HG03565 (cell line): ENCODE data around the gene LSAMP.
A peak's percentile ranks its signal among the peaks of the same experiment; 100 is the strongest.

Source experiments
- ATAC-seq: cut with Tn5 transposase; IDR thresholded peaks from one replicate; pipeline ENCODE4 v1.9.1; 2021; ENCODE audit warnings: mild to moderate bottlenecking, moderate library complexity; ENCODE audit not compliant: unreplicated experiment

LSAMP gene

GRCh38 chr3:116181159-116181558, 264.1 kb downstream of the LSAMP start:
- no peak for ATAC-seq

DNA sequence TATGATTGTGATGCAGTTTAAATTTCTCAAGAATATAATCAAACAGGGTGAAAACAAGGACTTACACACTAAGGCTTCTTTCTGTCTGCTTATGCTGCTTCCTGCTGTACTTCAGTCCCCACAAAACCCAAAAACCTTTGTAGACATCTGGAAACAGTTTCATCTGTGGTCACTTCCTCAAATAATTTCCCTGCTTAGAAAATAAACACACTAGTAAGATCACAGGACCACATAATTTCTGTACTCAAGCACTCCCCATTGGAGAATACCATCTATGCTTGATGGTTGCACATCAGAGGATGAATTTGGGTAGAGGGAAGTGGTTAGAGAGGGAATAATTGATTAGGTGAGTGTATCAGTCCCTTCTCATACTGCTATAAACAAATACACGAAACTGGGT, 266.2 kb downstream of the LSAMP start:
- ATAC-seq: no peak

DNA sequence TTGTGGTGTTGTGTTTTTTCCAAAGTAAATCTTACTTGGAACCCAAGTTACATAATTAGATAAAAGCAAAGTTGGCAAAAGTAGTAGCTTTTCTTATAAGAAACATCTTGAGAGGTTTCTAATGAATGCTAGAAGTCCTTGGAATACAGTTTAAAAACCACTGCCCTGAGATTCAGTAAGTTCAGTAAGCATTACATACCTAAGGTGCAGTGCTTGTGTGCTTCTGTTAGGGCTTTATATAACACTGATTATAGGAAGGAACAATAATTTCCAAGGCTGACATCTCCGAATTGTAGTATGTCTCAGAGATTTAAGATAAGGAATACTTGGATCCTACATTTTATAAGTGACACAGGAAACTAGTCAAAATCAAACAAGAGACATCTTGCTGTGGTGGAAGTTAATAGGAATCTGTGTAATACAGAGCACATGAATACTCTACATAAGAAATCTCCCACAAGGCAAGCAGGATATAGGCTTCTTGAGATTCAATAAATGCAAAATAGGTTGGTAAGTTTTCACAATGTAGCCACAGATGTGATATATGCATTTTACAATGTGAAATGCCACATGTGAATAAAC, 268.2 kb downstream of the LSAMP start:
- ATAC-seq: no peak

- ATAC-seq: no peak
Observed at GRCh38 chr3:116166121-116166520, 279.2 kb downstream of the LSAMP start.

GRCh38 chr3:116165641-116166040, 279.6 kb downstream of the LSAMP start:
- ATAC-seq: no peak

GRCh38 chr3:116165135-116165534, 280.2 kb downstream of the LSAMP start:
- ATAC-seq: no peak

DNA sequence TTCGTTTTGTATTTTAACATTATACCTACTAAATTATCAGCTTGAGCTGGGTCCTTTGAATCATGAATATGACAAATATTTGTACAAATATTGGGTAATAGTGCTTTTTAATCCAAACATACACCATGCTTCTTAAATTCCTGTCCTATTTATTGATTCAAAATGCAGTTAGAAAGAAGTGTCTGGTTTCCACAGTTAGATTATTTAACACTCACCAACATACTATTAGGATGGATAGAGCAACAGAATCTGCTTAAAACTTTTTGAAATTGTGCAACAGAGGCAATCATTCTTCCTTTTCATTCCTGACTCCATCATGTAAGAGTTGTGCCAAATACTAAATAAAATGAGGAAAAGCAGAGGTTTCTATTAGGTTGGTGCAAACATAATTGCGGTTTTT, 281.2 kb downstream of the LSAMP start:
- ATAC-seq: no peak

GRCh38 chr3:116161575-116162525, 283.4 kb downstream of the LSAMP start:
- no peak for ATAC-seq

GRCh38 chr3:116160594-116160993, 284.7 kb downstream of the LSAMP start:
- ATAC-seq: no peak

DNA sequence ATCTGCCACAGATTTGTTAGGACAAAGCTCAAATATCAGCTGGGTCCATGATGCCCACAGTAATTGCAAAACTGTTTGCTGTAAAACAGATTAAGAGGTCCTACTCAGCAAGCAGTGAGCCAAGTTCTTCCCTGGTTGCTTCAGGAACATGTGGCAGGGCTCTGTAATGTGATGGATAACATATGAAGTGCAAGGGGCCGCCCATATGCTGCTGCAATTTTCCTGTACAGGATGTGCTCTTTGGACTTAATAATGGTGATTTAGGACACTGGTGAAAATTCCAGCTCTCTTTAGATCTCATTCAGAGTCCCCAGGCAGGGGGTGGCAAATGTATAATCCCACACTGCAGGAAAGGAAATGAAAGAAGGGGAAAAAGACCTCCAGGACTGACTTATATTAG, 289.4 kb downstream of the LSAMP start:
- ATAC-seq: no peak

DNA sequence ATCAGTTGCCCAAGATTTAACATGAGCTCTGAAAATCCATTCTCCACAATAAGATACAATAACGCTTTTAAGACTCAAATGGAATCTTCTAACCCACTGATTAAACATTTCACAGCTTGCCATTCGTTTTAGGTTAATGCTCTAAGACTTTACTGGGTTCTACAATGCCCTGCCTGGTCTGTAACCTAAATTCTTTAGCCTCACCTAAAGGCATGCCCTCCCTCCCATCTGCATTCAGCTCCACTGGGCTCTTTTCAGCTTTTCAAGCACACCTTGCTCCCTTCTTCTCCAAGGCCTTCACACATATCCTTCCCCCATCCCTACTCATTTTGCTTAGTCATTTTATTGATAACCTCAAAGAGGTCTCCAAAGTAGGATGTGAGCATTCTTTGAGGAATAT, 290.9 kb downstream of the LSAMP start:
- no peak for ATAC-seq

- ATAC-seq: no peak
Observed at GRCh38 chr3:116153174-116153573, 292.1 kb downstream of the LSAMP start.

DNA sequence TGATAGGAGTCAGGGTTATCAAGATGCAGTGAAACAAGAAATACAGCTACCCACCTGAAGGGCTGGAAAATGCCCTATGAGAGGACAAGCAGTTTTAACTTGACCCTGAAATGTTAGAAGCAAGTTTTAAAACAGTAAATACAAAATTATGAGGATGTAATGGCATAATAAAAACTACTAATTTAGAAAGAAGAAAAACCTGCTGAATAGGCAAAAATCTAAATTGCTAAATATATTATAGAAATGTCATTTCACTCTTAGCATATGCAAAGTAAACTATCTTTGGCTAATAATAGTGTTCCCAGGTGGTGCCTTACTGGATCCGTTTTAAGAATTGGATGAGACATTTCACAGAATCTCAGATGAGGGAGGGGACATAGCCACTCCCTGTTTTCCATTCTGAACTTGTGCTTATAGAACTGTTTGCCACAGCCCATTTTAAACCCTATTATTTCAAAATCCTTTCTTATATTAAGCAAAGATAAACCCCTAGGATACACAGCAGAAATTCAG, 294.6 kb downstream of the LSAMP start:
- no peak for ATAC-seq

DNA sequence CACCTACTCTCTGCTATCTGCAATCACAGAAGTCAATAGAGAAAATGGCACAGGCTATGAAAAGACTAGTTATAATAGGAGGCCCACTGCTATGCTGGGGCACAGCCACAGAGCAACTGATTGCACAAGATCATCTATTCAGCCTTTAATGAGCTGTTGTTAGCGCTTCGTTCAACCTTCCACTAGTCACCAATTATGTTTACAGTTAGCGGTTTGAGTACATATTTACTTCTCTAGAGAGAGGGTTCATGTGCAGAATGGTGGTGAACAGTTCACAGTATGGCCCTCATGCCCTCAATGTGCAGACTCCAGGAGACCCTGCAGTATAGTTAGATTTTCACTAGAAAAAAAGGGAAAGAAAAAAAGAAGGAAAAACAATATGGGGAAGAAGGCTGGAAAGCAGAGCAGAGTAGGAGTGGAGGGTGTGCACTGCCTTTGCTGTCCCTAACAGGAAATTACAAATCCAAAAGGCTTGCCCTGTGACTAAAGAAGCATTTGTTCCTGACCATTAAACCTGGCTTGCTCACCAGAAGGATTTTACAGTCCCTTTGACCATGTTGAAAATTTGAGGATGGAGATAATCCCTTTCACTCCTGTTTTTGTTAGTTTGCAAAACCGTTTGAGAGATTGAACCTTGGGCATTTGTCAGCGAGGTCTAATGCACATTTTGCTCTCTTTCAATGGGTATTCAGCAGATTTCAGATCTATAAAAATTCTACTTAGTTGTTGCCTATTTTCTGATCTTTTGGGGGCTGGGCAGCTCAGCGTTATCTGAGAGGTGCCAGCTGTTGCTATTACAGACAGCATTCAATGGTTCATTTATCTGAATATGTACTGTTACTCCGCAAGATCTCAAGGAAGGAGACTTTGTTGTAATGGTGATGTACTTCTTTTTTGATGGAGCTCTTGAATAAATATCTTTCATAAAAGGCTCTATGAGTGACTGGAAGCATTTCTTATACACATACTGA, 296.1 kb downstream of the LSAMP start:
- no peak for ATAC-seq

DNA sequence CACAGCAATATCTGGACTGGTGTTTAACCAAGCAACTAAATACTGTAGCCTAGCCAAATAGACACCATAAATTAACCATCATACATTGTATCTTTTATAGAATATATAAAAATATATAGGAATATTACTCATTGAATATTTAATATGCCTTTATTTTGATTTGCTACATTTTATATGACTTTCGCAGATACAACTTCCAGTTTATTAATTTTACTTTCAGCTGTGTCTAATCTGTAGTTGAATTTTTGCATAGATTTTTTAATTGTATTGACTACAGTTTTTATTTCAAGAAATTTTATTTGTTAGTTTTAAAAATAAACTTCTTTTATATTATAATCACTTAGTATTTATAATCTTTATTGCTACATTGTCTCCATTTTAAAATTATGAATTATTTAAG, 299.7 kb downstream of the LSAMP start:
- no peak for ATAC-seq

GRCh38 chr3:116141724-116142123, 303.6 kb downstream of the LSAMP start:
- no peak for ATAC-seq

DNA sequence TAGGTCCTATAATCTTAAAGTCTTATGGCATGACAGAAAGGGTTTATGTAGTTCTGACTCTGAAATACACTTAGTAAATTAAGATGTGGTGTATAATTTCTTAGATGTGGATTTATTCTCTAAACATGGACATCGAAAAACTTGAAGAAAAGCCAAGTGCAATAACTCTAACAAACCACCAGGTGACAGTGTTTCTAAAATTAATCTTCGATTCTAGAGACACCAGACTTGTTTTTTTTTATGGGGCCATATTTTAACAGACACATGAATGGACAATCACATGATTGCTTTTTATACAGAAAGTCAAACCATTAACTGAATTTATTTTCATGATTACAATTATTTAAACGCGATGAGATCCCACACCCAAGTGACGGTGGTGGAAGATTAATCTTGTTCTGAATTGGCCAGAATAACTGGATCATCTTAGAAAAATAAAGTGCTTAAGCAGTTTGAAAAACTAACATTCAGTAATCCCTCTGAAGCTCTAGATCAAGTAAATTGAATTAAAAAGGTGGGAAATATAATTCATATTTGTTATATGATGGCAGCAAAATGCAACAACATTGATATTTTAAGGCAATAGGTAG, 305.1 kb downstream of the LSAMP start:
- ATAC-seq: peak; percentile 47

- peak; percentile 62 for ATAC-seq
Observed at GRCh38 chr3:116139641-116140040, 305.6 kb downstream of the LSAMP start.

- ATAC-seq: no peak
Observed at GRCh38 chr3:116135457-116136085, 309.7 kb downstream of the LSAMP start.
